GM12865 (cell line): ENCODE results near the gene ZFHX3.

Experiments used
- DNase-seq: peaks from one replicate; pipeline ENCODE4 v3.0.0; 2010; ENCODE audit warnings: low read depth
- H3K4me3 ChIP-seq: 2 replicates; pipeline ENCODE4 v1.5.1; 2011; ENCODE audit warnings: mild to moderate bottlenecking, low read depth, low read length, control low read depth
- TF ChIP-seq, protein P1 (sequence below): IDR thresholded peaks from 2 replicates; pipeline ENCODE4 v1.5.1; 2011; ENCODE audit warnings: low read length, control low read depth, low read depth, inconsistent platforms; ENCODE audit not compliant: insufficient read depth; ENCODE audit errors: missing control alignments

Gene ZFHX3

GRCh38 chr16:72915331-72915730 lies 132.6 kb downstream of the ZFHX3 start:
- DNase-seq: no peak
- TF ChIP-seq, protein P1, sequence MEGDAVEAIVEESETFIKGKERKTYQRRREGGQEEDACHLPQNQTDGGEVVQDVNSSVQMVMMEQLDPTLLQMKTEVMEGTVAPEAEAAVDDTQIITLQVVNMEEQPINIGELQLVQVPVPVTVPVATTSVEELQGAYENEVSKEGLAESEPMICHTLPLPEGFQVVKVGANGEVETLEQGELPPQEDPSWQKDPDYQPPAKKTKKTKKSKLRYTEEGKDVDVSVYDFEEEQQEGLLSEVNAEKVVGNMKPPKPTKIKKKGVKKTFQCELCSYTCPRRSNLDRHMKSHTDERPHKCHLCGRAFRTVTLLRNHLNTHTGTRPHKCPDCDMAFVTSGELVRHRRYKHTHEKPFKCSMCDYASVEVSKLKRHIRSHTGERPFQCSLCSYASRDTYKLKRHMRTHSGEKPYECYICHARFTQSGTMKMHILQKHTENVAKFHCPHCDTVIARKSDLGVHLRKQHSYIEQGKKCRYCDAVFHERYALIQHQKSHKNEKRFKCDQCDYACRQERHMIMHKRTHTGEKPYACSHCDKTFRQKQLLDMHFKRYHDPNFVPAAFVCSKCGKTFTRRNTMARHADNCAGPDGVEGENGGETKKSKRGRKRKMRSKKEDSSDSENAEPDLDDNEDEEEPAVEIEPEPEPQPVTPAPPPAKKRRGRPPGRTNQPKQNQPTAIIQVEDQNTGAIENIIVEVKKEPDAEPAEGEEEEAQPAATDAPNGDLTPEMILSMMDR: no peak
- no peak overlapping the region for H3K4me3 ChIP-seq

GRCh38 chr16:72913551-72913950 lies 134.4 kb downstream of the ZFHX3 start:
- H3K4me3 ChIP-seq: no peak overlapping the region
- TF ChIP-seq, protein P1: no peak
- DNase-seq: no peak

DNA sequence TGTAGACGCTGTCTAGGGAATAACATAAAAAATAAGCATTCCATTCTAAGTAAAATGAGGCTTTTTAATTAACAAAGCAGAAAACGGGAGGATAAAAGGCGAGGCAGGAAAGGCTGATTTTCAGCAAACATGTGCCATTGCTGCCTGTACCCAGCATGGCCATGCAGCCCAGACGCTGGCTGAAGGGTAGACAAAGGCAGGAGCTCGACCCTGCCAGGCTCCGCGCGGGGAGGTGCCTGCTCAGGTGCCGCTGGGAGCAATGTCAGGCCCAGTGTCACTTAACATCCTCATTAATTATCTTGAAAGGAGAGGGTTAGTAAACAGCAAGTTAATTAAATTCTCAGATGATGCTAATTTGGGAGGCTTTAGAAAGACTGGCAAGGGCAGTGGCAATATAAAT lies 136.0 kb downstream of the ZFHX3 start:
- DNase-seq: no peak
- TF ChIP-seq, protein P1: no peak

DNA sequence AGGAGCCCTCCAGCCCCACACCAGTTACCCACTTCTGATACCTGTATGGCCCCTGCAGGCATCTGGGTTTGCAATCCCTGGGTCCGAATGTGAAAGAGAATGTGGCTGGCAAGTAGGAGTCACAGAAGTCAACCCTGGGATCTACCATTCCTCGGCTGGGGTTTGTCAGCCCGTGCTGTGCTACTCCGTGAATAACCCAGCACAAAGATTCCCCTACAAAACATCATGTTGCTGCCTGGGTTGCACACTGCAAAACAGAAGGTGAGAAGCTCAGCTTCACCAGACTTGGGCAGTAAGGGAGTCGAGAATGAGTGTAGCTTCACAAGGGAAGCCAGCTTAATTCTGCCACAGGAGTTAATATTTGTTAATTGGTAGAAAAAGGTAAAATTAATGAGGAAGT lies 137.1 kb downstream of the ZFHX3 start:
- TF ChIP-seq, protein P1: no peak
- no peak overlapping the region for H3K4me3 ChIP-seq
- DNase-seq: no peak

More for the DNA sequence above, 136.0 kb downstream of the ZFHX3 start:
- H3K4me3 ChIP-seq: no peak overlapping the region

GRCh38 chr16:72910381-72910780 lies 137.5 kb downstream of the ZFHX3 start:
- no peak overlapping the region for H3K4me3 ChIP-seq
- TF ChIP-seq, protein P1: no peak
- DNase-seq: no peak

DNA sequence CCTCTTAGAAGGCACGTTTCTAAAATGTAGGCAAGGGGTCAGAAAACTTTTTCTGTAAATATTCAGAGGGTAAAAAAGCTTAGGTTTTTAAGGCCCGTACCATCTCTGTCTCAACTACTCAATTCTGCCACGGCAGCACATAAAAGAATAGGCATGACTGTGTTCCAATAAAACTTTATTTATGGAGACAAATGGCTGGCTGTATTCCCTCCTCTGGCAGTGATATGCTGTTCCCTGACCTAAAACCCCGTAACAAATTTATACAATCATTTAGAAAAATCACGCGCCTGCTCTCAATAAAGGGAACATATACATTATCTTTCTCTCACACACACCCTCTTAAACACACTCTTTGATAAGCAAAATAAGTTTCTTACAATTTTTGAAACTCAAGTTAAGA lies 138.7 kb downstream of the ZFHX3 start:
- no peak overlapping the region for H3K4me3 ChIP-seq
- TF ChIP-seq, protein P1: no peak
- DNase-seq: no peak

DNA sequence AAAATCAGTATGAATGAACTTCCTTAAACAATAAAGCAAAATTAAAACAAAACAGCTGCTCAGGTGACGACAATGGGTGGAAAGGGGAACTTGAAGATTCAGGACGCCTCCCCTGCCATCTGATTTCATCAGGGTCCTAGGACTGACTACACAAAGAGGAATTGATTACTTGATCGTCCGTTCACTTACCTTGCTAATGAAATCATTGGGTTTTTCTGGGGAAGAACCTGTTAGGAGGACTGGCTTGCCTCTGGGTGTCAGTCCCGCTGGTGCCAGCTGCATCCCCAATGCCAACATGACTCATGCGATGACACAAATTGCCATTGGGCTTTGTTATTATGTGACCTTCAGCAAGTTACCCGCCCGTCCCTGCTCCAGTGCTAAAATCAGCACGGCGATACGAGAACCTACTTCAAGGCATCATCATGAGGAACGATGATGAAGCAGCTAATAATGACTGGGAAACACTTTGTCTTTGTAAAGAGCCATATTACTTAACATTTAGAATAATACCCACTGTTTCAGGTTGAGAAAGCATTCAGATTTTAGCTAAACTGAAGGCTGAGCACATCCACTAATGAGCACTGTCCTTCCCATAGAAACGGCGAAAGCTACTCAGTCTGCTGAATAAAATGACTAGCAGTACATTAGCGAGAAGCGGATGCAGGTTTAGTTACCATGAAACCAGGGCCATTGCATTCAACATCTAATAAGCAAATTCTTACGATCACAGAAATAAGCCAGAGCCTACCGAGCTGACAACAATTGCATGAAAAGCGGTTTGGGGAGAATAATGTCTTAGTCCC lies 139.4 kb downstream of the ZFHX3 start:
- TF ChIP-seq, protein P1: no peak
- DNase-seq: no peak

More for the DNA sequence above, 139.4 kb downstream of the ZFHX3 start:
- no peak overlapping the region for H3K4me3 ChIP-seq
